Cardiac septum (tissue), 1 donor: Measurements from ENCODE around the gene TNS3. TPM values are rescaled to one million over a fixed set of nuclear protein-coding genes. Genes with fewer than 3 reads are reported as not detected.
A peak's percentile ranks its signal among the peaks of the same experiment; 100 is the strongest.
"Not testable (repeated sequence)": the region's sequence is repeated elsewhere in the genome, so short reads cannot be mapped to it uniquely, and the experiment has no call there.

Experiments used
- DNase-seq: peaks from one replicate; pipeline ENCODE4 v3.0.0-alpha.2; 2020; ENCODE audit warnings: low spot score
- intact Hi-C: fragments of 100-400 bp; cut with DNase I; formaldehyde crosslinking; loops from one replicate; pipeline ENCODE4 v1.14.0; 2022
- long read RNA-seq: library from polyadenylated mRNA; unstranded; transcript quantifications from one replicate; pipeline ENCODE4 v2.0.0, GENCODE V29; 2021
- total RNA-seq: library from RNA; stranded (reverse); fragmentation: NEBNext Ultra II Directional; extraction: Animal tissue kit (Norgen Biotek cat#: 25700); gene quantifications from one replicate; pipeline ENCODE4 v1.2.1, GENCODE V29; 2021
- donor health status: DM: no; HTN: no; CAD: no.

TNS3 gene
- 29.0 TPM for total RNA-seq
- long read RNA-seq, partial matches to known transcripts: 15 of 47 reads
- long read RNA-seq, other reads (novel, unspliced or antisense): 32 of 47 reads

- intact Hi-C loops: no loop called here
- no peak for DNase-seq
These were observed at the start of gene TNS3 for GRCh38 chr7:47581804-47582763. Gene TNS3 (minus strand): TSS chr7:47582111. CDS start chr7:47439636, 142,475 bp downstream.

GRCh38 chr7:47631711-47632110 lies 49.8 kb upstream of the TNS3 start:
- intact Hi-C loops: no loop called here

GRCh38 chr7:47627580-47628283 lies 45.8 kb upstream of the TNS3 start:
- DNase-seq: no peak
- intact Hi-C loops: no loop called here

More at GRCh38 chr7:47631711-47632110, 49.8 kb upstream of the TNS3 start:
- DNase-seq: peak; percentile 27

GRCh38 chr7:47625861-47626715 lies 44.2 kb upstream of the TNS3 start:
- intact Hi-C loops: no loop called here
- DNase-seq: no peak

GRCh38 chr7:47624689-47625088 lies 42.8 kb upstream of the TNS3 start:
- intact Hi-C loops: no loop called here
- no peak for DNase-seq

- intact Hi-C loops: no loop called here
- DNase-seq: no peak
These were observed 41.2 kb upstream of the TNS3 start for GRCh38 chr7:47622946-47623640.

- intact Hi-C loops: no loop called here
- no peak for DNase-seq
These were observed 40.7 kb upstream of the TNS3 start for GRCh38 chr7:47622586-47622945.

- intact Hi-C loops: no loop called here
- no peak for DNase-seq
These were observed 40.2 kb upstream of the TNS3 start for GRCh38 chr7:47621979-47622561.

GRCh38 chr7:47621347-47621746 lies 39.4 kb upstream of the TNS3 start:
- DNase-seq: no peak
- intact Hi-C loops: no loop called here

- no peak for DNase-seq
- intact Hi-C loops: no loop called here
These were observed 37.9 kb upstream of the TNS3 start for GRCh38 chr7:47619806-47620205.

- DNase-seq: no peak
- intact Hi-C loops: no loop called here
These were observed 35.2 kb upstream of the TNS3 start for GRCh38 chr7:47617131-47617530.

- intact Hi-C loops: no loop called here
- DNase-seq: no peak
These were observed 32.5 kb upstream of the TNS3 start for GRCh38 chr7:47614450-47614849.

GRCh38 chr7:47611045-47611511 lies 29.2 kb upstream of the TNS3 start:
- intact Hi-C loops: no loop called here
- no peak for DNase-seq

GRCh38 chr7:47610506-47611044 lies 28.7 kb upstream of the TNS3 start:
- intact Hi-C loops: no loop called here
- DNase-seq: no peak

- intact Hi-C loops: no loop called here
- no peak for DNase-seq
These were observed 28.0 kb upstream of the TNS3 start for GRCh38 chr7:47609803-47610452.

- DNase-seq, intact Hi-C loops: not testable (repeated sequence)
These were observed 24.7 kb upstream of the TNS3 start for GRCh38 chr7:47606593-47607046.

GRCh38 chr7:47605816-47606575 lies 24.1 kb upstream of the TNS3 start:
- DNase-seq: no peak
- intact Hi-C loops: no loop called here
